ENCODE results near the gene KYNU.
"Not testable (repeated sequence)": the region's sequence is repeated elsewhere in the genome, so short reads cannot be mapped to it uniquely, and the experiment has no call there.

The KYNU gene

DNA sequence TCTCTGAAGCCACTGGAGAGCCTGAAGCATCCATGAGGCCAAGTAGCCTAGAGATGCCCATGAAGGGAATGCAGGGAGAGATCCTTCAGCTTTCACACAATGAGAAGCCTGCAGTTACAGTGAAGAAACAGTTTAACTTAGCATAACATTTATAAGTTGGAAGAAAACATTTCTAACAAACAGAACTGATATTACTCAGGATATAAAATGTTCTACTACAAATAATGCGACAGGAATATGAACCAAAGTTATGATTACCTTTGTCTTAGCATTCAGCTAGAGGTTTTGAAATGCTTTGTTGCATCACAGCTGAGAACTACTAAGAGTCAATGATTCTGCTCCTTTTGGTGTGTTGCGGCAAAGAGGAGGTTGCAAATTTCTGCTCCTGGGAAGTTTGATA, 6.9 kb upstream of the KYNU start:
- in situ Hi-C loops (cut with HindIII; ENCODE audit: low sequenced_read_pairs) = no loop called here

- in situ Hi-C loops (cut with HindIII; ENCODE audit: low sequenced_read_pairs) = no loop called here
Observed at GRCh38 chr2:142871396-142871795, 6.1 kb upstream of the KYNU start.

DNA sequence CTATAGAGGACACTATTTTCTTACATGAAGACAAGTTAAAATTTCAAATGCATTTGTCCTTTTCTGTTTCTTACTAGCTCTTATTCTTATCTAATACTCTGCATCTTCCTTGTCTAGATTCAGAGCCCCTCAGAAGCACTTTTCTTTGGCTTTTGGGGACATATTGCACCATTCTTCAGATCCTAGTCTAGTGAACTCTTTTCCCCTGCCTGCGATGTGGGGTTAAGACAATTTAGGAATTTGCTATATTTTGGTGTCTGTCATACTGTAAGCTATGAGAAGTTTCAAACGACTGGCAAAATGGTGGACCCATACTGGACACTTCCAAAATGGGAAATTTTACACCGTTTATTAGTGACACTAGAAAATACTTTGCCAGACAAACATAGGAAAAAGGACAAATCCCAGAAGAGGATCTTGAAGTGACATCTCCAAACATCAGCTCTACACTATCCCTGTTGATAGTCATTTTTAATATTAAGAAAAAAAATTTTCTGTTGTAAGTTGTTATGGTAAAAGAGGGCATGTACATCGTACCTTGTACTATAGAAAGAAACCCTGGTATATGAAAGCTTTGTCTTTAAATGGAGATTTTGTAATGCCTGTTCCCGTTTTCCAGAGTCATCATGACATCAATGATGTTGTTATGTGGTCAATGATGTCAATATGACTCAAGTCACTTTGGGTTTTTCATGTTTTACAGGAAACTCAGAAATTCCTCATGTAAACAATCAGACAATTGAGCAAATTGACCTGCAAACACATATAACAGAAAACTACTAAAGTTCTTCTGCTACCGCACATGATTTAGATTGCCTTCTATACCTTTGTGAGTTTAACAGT, 4.4 kb upstream of the KYNU start:
- in situ Hi-C loops (cut with HindIII; ENCODE audit: low sequenced_read_pairs) = no loop called here

GRCh38 chr2:142873831-142874287, 3.6 kb upstream of the KYNU start:
- in situ Hi-C loops (cut with HindIII; ENCODE audit: low sequenced_read_pairs) = no loop called here

- in situ Hi-C loops (cut with HindIII; ENCODE audit: low sequenced_read_pairs) = no loop called here
Observed at GRCh38 chr2:142874293-142874814, 3.1 kb upstream of the KYNU start.

GRCh38 chr2:142875010-142875409, 2.5 kb upstream of the KYNU start:
- in situ Hi-C loops (cut with HindIII; ENCODE audit: low sequenced_read_pairs) = no loop called here

GRCh38 chr2:142875652-142876051, 1.8 kb upstream of the KYNU start:
- in situ Hi-C loops (cut with HindIII; ENCODE audit: low sequenced_read_pairs) = no loop called here

DNA sequence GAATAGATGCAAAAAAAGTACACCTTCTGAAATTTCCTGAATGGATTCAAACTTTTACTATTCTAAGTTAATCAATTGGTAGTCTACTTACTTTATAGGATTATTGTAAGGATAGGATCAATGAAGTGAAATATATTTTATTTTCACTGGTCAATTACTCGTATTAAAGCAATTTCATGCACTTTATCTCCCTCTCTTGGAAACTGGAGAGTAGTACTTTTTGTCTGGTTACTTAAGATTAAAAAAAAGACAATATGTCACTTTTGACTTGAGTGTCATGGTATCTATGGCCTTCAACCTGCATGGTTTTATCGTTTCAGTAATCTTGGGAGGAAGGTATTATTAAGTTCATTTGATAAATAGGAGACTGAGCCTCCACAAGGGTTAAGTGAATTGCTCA, 1.0 kb upstream of the KYNU start:
- in situ Hi-C loops (cut with HindIII; ENCODE audit: low sequenced_read_pairs) = no loop called here

DNA sequence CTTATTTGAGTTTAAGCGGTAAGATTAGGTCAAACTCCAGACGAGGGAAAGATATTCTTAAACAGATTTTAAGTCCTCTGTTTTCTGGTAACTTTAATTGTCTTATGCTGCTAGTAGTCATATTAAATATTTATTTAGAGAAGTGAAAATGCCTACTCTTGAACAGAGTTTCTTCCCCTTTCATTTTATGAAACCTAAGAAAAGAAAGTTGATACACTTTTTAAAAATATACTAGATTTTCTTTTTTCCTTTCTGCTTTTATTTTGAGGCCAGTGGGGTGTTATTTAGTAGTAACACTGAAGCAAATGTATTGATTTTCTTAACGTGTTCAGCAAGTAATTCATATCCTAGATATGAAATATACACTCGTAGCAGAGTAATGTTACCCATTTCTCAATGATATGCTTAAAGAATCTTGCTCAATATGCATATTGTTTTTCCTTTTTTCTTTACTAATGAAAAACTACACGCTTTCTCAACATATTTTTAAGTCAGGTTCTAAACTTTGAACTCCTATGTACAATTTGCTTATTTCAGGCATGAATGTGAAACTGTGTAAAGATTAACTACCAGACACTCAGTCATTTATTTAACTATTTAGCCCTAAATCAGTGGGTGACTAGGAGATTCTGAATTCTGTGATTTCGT, 691 bp downstream of the KYNU start:
- in situ Hi-C loops (cut with HindIII; ENCODE audit: low sequenced_read_pairs) = no loop called here

- in situ Hi-C loops (cut with HindIII; ENCODE audit: low sequenced_read_pairs) = no loop called here
Observed at GRCh38 chr2:142879151-142879550, 1.7 kb downstream of the KYNU start.

DNA sequence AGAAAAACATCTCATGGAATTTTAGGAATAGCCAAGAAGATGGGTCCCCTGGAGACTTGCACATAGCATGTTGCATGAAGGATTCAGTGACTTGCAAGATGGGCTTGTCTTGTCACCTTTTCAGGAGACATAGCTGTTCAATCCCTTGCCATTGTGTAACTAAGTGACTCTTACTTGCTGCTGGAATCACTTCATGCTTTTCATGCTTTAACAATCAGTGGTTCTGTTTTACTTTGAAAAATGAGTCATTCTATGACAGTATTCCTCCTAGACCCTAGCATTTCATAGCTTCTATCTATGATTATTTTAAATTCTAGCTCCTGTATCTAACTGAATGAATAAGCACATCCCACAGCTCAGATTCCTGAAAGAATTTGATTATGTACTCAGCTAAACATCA, 2.8 kb downstream of the KYNU start:
- in situ Hi-C loops (cut with HindIII; ENCODE audit: low sequenced_read_pairs) = no loop called here

DNA sequence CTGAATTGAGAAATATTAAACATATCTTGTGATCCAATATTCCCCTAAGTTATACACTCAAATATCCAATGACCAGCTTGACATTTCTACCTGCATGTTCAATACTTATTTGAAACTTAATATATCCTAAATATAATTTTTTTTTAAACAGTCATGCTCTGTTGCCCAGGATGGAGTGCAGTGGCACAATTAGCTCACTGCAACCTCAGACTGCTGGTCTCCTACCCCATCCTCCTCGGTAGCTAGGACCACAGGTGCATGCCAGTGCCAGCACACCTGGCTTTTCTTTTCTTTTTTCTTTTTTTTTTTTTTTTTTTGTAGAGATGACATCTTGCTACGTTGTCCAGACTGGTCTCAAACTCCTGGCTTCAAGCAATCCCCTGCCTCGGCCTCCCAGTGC, 4.2 kb downstream of the KYNU start:
- in situ Hi-C loops (cut with HindIII; ENCODE audit: low sequenced_read_pairs) = no loop called here

- in situ Hi-C loops (cut with HindIII; ENCODE audit: low sequenced_read_pairs) = not testable (repeated sequence)
Observed at GRCh38 chr2:142882500-142882899, 5.0 kb downstream of the KYNU start.

GRCh38 chr2:142883526-142883925, 6.1 kb downstream of the KYNU start:
- in situ Hi-C loops (cut with HindIII; ENCODE audit: low sequenced_read_pairs) = no loop called here

DNA sequence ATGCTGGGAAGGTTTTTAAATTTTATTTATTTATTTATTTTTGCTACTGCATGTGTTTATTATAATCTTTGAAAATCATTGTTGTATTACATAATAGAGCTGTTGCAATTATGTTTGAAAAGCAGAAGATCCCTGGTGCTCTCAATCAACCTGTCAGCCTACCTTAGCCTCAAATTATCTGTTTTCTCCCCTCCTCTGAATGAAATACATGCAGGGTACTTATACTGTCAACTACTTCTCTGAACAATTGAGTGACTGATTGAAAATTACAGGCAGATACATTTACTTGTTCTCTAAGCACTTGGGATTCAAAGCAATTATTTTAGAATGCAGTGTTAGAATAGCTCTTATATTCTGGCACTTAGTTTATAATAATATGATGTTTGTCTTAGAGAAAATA, 8.1 kb downstream of the KYNU start:
- in situ Hi-C loops (cut with HindIII; ENCODE audit: low sequenced_read_pairs) = no loop called here

DNA sequence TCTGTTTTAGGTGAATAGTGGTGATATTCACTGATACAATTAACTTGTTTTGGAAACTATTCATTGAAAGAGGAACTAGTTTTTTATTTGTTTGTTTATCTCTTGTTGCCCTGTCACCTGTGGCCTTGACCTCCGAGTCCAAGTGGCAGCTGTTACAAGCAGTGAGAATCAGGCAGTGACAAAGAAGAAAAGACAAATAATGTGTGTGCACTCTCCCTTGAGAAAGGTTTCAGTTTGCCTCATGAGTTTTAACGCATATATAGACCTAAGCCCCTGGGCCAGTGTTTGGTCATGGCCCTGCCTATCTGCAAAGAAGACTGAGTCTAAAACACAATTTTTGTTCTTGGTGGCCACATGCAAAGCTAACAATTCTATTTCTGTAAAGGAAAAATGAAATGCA, 15.3 kb downstream of the KYNU start:
- in situ Hi-C loops (cut with HindIII; ENCODE audit: low sequenced_read_pairs) = no loop called here

GRCh38 chr2:142893241-142893640, 15.8 kb downstream of the KYNU start:
- in situ Hi-C loops (cut with HindIII; ENCODE audit: low sequenced_read_pairs) = no loop called here

DNA sequence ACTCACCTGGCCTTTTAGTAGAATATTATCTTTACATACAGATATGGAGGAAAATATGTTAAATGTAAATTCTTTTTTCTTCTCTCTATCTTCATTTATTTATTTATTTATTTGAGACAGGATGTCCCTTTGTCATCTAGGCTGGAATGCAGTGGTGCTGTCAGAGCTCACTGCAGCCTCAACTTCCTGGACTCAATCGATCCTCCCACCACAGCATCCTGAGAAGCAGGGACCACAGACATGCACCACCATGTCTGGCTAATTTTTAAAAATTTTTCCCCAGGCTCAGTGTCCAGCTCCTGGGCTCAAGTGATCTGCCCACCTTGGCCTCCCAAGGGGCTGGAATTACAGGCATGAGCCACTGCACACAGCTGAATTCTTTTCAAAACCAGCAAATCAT, 20.3 kb downstream of the KYNU start:
- in situ Hi-C loops (cut with HindIII; ENCODE audit: low sequenced_read_pairs) = no loop called here

DNA sequence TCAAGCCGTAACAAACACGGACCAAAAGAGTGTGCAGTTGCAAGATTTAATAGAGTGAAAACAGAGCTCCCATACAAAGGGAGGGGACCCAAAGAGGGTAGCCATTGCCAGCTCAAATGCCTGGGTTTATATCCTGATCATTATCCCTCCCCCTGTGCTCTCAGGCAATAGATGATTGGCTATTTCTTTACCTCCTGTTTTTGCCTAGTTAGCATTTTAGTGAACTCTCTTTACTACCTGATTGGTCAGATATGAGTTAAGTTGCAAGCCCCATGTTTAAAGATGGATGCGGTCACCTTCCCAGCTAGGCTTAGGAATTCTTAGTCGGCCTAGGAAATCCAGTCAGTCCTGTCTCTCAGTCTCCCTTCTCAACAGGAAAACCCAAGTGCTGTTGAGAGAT, 22.9 kb downstream of the KYNU start:
- in situ Hi-C loops (cut with HindIII; ENCODE audit: low sequenced_read_pairs) = not testable (repeated sequence)

- in situ Hi-C loops (cut with HindIII; ENCODE audit: low sequenced_read_pairs) = no loop called here
Observed at GRCh38 chr2:142901780-142902179, 24.3 kb downstream of the KYNU start.

GRCh38 chr2:142903726-142904125, 26.3 kb downstream of the KYNU start:
- in situ Hi-C loops (cut with HindIII; ENCODE audit: low sequenced_read_pairs) = not testable (repeated sequence)

GRCh38 chr2:142907653-142908052, 30.2 kb downstream of the KYNU start:
- in situ Hi-C loops (cut with HindIII; ENCODE audit: low sequenced_read_pairs) = no loop called here

Data from endothelial cell of hepatic sinusoid (primary cell).